Esophagus squamous epithelium (tissue), 5 donors: ENCODE measurements around the gene CAP1. TPM values are rescaled to one million over a fixed set of nuclear protein-coding genes. Genes with fewer than 3 reads are reported as not detected.
"Not testable (repeated sequence)": the region's sequence is repeated elsewhere in the genome, so short reads cannot be mapped to it uniquely, and the experiment has no call there.

Experiments
- DNase-seq: peaks from one replicate; lab custom pipeline; 2025; lab: John Stamatoyannopoulos, UW
- H3K27ac ChIP-seq, 4 donors: fragments of 200-600 bp; sonication (generic); one replicate each; pipeline ENCODE4 v1.5.1; 2016 to 2019; ENCODE audit warnings: mild to moderate bottlenecking in 1 of 4
- H3K27me3 ChIP-seq, 4 donors: fragments of 200-600 bp; sonication (generic); 1 replicate in 3 of 4; 2 replicates in 1 of 4; pipeline versions ENCODE4 v1.5.1 to v1.6.0; 2017 to 2021; ENCODE audit warnings: antibody characterized with exemption in 1 of 4
- H3K36me3 ChIP-seq, 3 donors: fragments of 200-600 bp; sonication (generic); one replicate each; pipeline ENCODE4 v1.5.1; 2016 to 2019
- H3K4me1 ChIP-seq, 3 donors: fragments of 200-600 bp; sonication (generic); one replicate each; pipeline ENCODE4 v1.5.1; 2017 to 2019
- H3K4me3 ChIP-seq, 4 donors: fragments of 200-600 bp; sonication (generic); 1 replicate in 3 of 4; 2 replicates in 1 of 4; pipeline ENCODE4 v1.5.1; 2016 to 2019; ENCODE audit warnings: mild to moderate bottlenecking in 2 of 4, moderate library complexity in 1 of 4
- H3K9me3 ChIP-seq, 3 donors: fragments of 200-600 bp; sonication (generic); one replicate each; pipeline ENCODE4 v1.5.1; 2016 to 2019
- CTCF ChIP-seq, 6 experiments: fragments of 450-650 bp in 4 of 6; fragments of 200-600 bp in 2 of 6; sonication (generic) in 2 of 6; IDR thresholded peaks; one replicate each; pipeline ENCODE4 v1.5.1; 2016 to 2019; ENCODE audit warnings: antibody characterized with exemption in 6 of 6, mild to moderate bottlenecking in 4 of 6, moderate library complexity in 4 of 6
- POLR2A ChIP-seq, 4 donors: fragments of 450-650 bp; IDR thresholded peaks; one replicate each; pipeline ENCODE4 v1.6.1; 2017; ENCODE audit warnings: antibody characterized with exemption in 4 of 4, mild to moderate bottlenecking in 4 of 4, moderate library complexity in 3 of 4
- WGBS, 2 donors: methylation state at CpG; one replicate each; pipeline ENCODE4 v1.1.5; 2018; 5-methylcytosine and 5-hydroxymethylcytosine counted together
- intact Hi-C: fragments of 100-400 bp; cut with DNase I; formaldehyde crosslinking; loops from one replicate; pipeline ENCODE4 v1.15.0; 2022
- total RNA-seq, 4 donors: library from RNA; depleted of rRNA; stranded (reverse); fragments of >200 nt; gene quantifications; one replicate each; pipeline ENCODE4 v1.1.0, GENCODE V29; 2016
- donor health status: DM: yes; HTN: yes; CAD: no.

CAP1 gene
- total RNA-seq, 4 donors from 2014 or later = 157 to 282 (median 227) TPM

- TF ChIP-seq CTCF (IDR thresholded peaks at IDR 0.05) (no peak), POLR2A (IDR thresholded peaks at IDR 0.05) (no peak)
- Histone ChIP-seq H3K9me3 (no peaks in the 10 kb centered on the region), H3K36me3 (no peaks in the 10 kb centered on the region), H3K27me3 (no peaks in the 10 kb centered on the region), H3K4me3 (no peak overlapping the region), H3K4me1 (peaks cover 0 to 12% (median 0%) of the 10 kb centered on the region in 3 donors), H3K27ac (no peak overlapping the region)
- no peak for DNase-seq
- 29 to 42% methylated on average over 2 of the region's 2 CpGs for WGBS, 2 donors
- intact Hi-C loops = no loop called here
Observed at GRCh38 chr1:40001456-40001855, 39.1 kb upstream of the CAP1 start.

GRCh38 chr1:40003156-40004093, 37.1 kb upstream of the CAP1 start:
- no peak overlapping the region for H3K27ac ChIP-seq
- intact Hi-C loops = no loop called here
- H3K36me3 ChIP-seq = no peaks in the 10 kb centered on the region
- DNase-seq = no peak
- WGBS, 2 donors = 57 to 72% methylated on average over 9 to 10 of the region's 10 CpGs
- no peaks in the 10 kb centered on the region for H3K9me3 ChIP-seq
- no peaks in the 10 kb centered on the region for H3K27me3 ChIP-seq
- H3K4me3 ChIP-seq = no peak overlapping the region
- peaks cover 0 to 12% (median 0%) of the 10 kb centered on the region in 3 donors for H3K4me1 ChIP-seq
- no peak for TF ChIP-seq POLR2A (IDR thresholded peaks at IDR 0.05)
- no peak for TF ChIP-seq CTCF (IDR thresholded peaks at IDR 0.05)

- TF ChIP-seq POLR2A (IDR thresholded peaks at IDR 0.05) (no peak), CTCF (IDR thresholded peaks at IDR 0.05) (no peak)
- H3K4me3 ChIP-seq = no peak overlapping the region
- H3K36me3 ChIP-seq = no peaks in the 10 kb centered on the region
- WGBS, 2 donors = 22 to 43% methylated on average over 2 of the region's 2 CpGs
- no peak overlapping the region for H3K27ac ChIP-seq
- H3K9me3 ChIP-seq = no peaks in the 10 kb centered on the region
- intact Hi-C loops = no loop called here
- DNase-seq = no peak
- H3K4me1 ChIP-seq = peaks cover 0 to 12% (median 0%) of the 10 kb centered on the region in 3 donors
- no peaks in the 10 kb centered on the region for H3K27me3 ChIP-seq
Observed at GRCh38 chr1:40004857-40005256, 35.7 kb upstream of the CAP1 start.

- intact Hi-C loops, H3K4me3 ChIP-seq, H3K4me1 ChIP-seq, H3K27ac ChIP-seq, H3K9me3 ChIP-seq, H3K27me3 ChIP-seq, DNase-seq, H3K36me3 ChIP-seq: not testable (repeated sequence)
- 85% methylated on average over 2 to 3 of the region's 3 CpGs for WGBS, 2 donors
Observed at GRCh38 chr1:40007481-40008034, 33.0 kb upstream of the CAP1 start.

- no peaks in the 10 kb centered on the region for H3K9me3 ChIP-seq
- TF ChIP-seq POLR2A (IDR thresholded peaks at IDR 0.05) (no peak), CTCF (IDR thresholded peaks at IDR 0.05) (no peak)
- no peaks in the 10 kb centered on the region for H3K4me1 ChIP-seq
- 89 to 91% methylated on average over 3 of the region's 3 CpGs for WGBS, 2 donors
- no peak for DNase-seq
- intact Hi-C loops = no loop called here
- H3K36me3 ChIP-seq = no peaks in the 10 kb centered on the region
- no peak overlapping the region for H3K27ac ChIP-seq
- no peaks in the 10 kb centered on the region for H3K27me3 ChIP-seq
- no peak overlapping the region for H3K4me3 ChIP-seq
Observed at GRCh38 chr1:40011198-40011597, 29.3 kb upstream of the CAP1 start.
